Prostate gland (tissue), 1 donor: Measurements from ENCODE around the gene ETS2.
A peak's percentile ranks its signal among the peaks of the same experiment; 100 is the strongest.

Experiments used
- POLR2A ChIP-seq: fragments of 450-650 bp; IDR thresholded peaks from one replicate; pipeline ENCODE4 v1.6.1; 2016; ENCODE audit warnings: antibody characterized with exemption, mild to moderate bottlenecking
- POLR2AphosphoS5 ChIP-seq: sonication (generic); formaldehyde crosslinking; IDR thresholded peaks from one replicate; pipeline ENCODE4 v1.6.1; 2017; ENCODE audit warnings: antibody characterized with exemption

DNA sequence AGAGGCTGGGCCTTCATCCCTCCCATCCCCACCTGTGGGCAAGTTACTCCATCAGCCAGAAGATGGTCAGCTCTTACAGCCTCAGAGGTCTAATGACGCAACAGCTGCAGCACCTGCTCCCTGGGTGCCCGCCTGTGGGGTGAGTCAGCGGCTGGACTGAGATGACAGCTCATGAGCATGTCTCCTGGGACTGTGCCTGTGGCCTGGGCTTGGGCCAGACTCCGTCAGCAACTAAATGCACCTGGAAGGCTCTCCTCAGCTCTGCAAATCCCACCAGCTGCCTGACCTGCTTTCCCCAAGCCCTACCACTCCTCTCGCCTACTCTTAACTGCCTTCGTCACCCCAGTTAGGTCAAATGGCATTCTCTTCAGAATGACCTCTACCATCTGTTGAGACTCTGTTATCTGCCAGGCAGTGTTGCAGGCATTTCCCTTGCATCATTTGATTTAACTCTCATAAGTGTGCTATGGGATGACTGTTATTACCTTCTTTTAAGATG is 47.7 kb downstream of the ETS2 start:
- no peak for TF ChIP-seq POLR2A
- peak; percentile 22 for TF ChIP-seq POLR2AphosphoS5
